Stimulated activated CD8-positive, alpha-beta memory T cell treated with anti-CD3 and anti-CD28 coated beads, Interleukin-7, amount 100 ng/mL, for 4 hours (primary cell): ENCODE results near the gene ZKSCAN2.

Source experiments
- DNase-seq, 2 donors: peaks; one replicate each; pipeline ENCODE4 v3.0.0-alpha.2; 2020; ENCODE audit warnings: low read depth in 2 of 2

Gene ZKSCAN2

GRCh38 chr16:25257470-25257955 lies at the start of gene ZKSCAN2:
Gene ZKSCAN2, minus strand, starts transcription at chr16:25257845. Its CDS starts 718 bp downstream, at chr16:25257127.
- DNase-seq: peak; percentile 55 to 80

DNA sequence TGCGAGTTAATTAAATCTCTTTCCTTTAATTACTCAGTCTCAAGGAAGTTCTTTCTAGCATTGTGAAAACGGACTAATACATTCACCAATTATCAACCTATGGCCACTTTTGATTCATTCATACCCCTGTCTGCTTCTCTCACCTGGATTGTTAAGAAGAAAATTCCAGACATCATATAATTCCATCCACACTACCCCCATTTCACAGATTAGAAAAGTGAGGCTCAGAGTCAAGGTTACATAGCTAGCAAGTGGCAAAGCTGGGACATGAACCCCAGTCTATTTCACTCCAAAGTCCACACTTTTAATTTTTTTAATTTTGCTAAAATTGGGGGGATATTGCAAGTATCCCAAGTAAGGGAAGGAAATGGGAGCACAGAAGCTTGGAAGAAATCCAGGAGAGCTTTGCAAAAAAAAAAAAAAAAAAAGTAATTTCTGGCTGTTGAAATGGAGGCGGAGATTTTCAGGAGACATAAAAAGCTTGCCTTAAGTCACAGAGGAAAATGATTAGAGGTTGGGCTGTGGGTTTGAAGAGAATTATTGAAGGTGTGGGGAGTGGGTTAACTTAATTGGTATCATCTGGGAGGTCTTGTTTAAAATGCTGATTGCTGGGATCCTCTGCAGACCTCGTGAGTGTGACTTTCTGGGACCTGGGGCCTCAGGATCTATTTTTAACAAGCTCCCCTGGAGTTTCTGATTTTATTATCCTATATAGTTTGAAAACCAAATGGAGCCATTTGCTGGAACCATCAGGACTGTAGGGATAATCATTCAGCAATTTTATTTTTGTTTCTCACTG lies 42.3 kb upstream of the ZKSCAN2 start:
- DNase-seq: no peak

- no peak for DNase-seq
Measured at GRCh38 chr16:25298165-25298872, 40.7 kb upstream of the ZKSCAN2 start.

DNA sequence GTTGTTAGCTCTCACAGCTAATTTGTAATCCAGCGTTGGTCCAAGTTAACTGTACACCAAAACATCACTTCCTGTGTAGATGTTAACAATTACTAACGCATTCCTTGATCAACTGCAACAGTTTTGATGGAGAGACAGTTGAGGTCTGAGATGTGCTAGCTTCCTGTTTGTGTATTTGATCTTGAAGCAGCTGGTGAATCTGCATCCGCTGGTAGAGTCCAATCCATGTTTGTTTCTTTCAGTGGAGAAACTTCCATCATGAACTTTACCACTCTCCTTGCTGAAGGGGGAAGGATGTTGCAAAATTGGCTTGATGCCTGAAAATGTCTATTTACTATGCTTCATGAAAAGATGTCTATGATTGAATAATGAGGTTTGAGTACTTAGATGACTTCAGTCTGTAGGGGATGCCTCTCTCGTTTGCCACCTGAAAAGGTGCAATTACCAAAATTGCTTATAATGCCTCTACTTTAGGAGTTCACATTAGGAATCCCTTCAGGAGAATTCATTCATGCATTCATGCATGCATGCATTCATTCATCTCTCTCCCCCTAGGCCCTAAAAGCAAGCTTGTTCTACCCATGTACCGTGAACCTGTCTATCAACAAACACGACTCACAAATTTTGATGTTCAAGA lies 39.6 kb upstream of the ZKSCAN2 start:
- no peak for DNase-seq

- DNase-seq: no peak
Measured at GRCh38 chr16:25291580-25291979, 33.9 kb upstream of the ZKSCAN2 start.

DNA sequence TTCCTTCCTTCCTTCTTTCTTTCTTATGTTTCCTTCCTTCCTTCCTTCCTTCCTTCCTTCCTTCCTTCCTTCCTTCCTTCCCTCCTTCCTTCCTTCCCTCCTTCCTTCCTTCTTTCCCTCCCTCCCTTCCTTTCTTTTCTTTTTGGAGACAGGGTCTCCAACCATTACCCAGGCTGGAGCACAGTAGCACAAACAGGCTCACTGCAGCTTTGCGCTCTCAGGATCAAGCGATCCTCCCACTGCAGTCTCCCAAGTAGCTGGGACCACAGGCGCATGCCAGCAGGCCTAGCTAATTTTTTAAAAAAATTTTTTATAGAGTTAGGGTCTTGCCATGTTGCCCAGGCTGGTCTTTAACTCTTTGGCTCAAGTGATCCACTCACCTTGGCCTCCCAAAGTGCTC lies 31.8 kb upstream of the ZKSCAN2 start:
- DNase-seq: no peak

- no peak for DNase-seq
Measured at GRCh38 chr16:25279491-25279890, 21.8 kb upstream of the ZKSCAN2 start.

GRCh38 chr16:25271421-25271820 lies 13.8 kb upstream of the ZKSCAN2 start:
- no peak for DNase-seq

DNA sequence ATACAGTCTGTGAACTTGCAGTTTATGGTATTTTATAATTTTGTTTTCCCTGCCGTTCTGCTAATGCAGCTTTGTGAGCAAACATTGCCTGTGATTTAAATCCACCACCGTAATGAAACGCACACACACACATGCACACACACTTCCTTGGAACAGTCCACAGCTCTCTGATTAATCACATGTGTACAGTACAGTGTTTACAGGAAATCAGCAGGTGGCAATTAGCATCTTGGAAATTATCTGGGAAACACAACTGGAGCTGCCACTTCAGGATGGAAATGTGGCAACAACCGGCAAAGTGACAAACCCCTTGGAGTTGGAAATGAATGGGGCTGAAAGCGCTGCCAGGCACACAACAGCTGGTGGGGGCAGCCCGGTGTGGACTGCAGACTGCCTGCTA lies 12.9 kb upstream of the ZKSCAN2 start:
- DNase-seq: no peak

GRCh38 chr16:25269879-25270278 lies 12.2 kb upstream of the ZKSCAN2 start:
- no peak for DNase-seq

GRCh38 chr16:25265968-25266367 lies 8.3 kb upstream of the ZKSCAN2 start:
- no peak for DNase-seq

- no peak for DNase-seq
Measured at GRCh38 chr16:25264597-25264996, 7.0 kb upstream of the ZKSCAN2 start.

GRCh38 chr16:25260416-25260815 lies 2.8 kb upstream of the ZKSCAN2 start:
- no peak for DNase-seq

- DNase-seq: no peak
Measured at GRCh38 chr16:25258861-25259179, 1.2 kb upstream of the ZKSCAN2 start.

GRCh38 chr16:25257956-25258860 lies 563 bp upstream of the ZKSCAN2 start:
- peak; percentile 55 to 68 for DNase-seq

DNA sequence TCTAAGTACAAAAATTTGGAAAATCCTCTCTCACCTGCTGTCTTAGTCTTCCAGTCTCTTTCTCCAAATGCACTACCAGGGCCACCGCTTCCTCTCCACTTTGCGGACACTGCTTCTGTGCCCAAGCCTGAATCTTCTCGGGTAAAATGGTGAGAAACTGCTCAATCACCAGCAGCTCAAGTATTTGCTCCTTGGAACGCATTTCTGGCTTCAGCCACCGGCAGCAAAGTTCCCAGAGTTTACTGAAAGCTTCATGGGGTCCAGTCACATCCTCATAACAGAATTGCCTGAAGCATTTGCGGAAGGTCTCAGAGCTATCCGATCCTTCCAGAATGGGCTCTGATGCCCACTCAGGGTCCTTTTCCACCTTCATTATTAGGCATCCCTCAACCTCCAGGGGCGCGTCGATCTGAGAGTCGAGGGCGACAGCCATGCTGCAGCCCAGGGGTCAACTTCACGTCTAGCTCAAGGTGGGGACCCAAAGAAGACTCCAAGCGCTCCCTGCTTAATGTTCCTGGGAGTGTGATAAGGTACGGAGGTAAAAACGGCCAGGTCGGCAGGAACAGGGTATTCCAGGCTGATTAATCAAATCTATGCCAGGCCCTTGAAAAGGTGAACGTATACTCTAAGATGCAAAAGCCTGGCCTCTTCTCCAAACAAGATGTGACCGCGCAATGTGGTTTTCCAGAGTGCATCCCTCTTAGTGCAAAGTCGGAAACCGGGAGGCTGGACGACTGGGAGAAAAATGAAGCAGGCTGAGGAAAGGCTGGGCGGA lies 763 bp downstream of the ZKSCAN2 start:
- no peak for DNase-seq

DNA sequence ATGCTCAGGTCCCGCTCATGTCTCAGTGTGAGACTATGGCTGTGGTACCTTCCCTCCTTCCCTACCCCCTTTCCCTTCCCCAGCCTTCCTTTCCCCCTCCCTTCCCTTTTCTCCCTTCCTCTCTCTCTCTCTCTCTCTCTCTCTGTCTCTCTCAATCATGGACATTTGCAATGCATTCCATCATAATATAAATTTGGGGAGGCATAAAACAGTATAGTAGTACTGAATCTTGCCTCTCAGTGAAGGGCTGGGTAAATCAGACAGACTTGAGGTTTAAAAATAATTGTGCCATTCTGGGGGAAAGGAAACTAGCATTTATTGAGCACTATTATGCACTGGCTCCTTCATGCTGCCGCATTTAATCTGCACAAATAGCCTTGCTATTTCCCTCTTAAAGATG lies 4.3 kb downstream of the ZKSCAN2 start:
- DNase-seq: no peak

- no peak for DNase-seq
Measured at GRCh38 chr16:25250467-25250866, 7.2 kb downstream of the ZKSCAN2 start.

DNA sequence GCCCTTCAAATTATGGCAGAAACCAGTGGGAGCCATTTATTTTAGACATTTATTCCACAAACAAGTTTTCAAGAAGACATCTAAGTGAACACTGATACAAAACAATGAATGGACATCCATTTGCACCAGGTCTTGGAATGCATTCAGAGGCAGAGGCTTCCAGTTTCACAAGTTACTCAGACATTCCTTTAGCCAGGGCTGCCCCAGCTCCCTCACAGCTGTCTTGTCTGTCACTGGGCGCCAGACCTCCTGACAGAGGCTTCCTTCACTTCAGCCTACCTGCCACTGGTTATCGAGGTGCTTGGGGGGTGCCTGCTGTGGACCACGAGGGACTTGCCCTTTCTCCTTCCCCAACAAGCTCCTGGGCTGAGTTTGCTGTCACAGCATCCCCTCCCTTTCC lies 21.7 kb downstream of the ZKSCAN2 start:
- no peak for DNase-seq

GRCh38 chr16:25228372-25228771 lies 29.3 kb downstream of the ZKSCAN2 start:
- DNase-seq: no peak

DNA sequence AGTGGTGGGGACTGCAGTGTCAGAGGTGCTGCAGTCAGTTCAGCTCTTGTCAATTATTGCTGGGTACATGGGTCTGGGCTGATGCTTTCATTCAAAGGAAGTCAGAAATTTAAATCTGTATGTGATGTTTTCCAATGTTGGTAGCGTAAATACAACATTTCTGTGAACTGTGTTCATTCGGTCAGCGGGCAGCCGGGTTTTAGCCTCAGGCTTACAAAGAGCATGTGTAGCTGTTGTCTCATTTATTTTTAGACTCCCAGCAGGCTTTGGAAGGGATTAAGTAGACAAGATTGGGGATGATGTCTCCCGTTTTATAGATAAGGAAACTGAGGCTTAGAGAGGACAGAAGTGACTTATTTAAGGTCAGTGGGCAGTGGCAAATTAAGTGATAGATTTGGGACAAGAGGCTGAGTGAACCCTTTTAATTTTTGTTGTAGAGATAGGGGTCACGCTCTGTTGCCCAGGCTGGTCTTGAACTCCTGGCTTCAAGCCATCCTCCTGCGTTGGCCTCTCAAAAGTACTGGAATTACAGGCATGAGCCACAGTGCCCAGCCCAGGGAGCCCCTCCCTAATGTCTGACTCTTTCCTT lies 32.8 kb downstream of the ZKSCAN2 start:
- no peak for DNase-seq
